GM23338 (cell line): ENCODE results near the gene CASP10. TPM values are rescaled to one million over a fixed set of nuclear protein-coding genes. Genes with fewer than 3 reads are reported as not detected.

Experiments used
- ATAC-seq: fragments of 200-7000 bp; cut with Tn5 transposase; 3 replicates; pipeline ENCODE4 v1.9.1; 2020
- DNase-seq: peaks from one replicate; pipeline ENCODE4 v3.0.0-alpha.2; 2015; ENCODE audit warnings: low spot score
- H2AFZ ChIP-seq: fragments of 200-600 bp; sonication (generic); 2 replicates; pipeline ENCODE4 v1.8.0; 2016; ENCODE audit warnings: antibody characterized with exemption, mild to moderate bottlenecking, moderate library complexity
- H3F3A ChIP-seq: fragments of 200-600 bp; sonication (generic); replicated peaks from 2 replicates; pipeline ENCODE4 v1.8.0; 2017; ENCODE audit warnings: antibody characterized with exemption, mixed run types, low read depth
- H3K27ac ChIP-seq: fragments of 200-600 bp; sonication (generic); 2 replicates; pipeline ENCODE4 v1.6.1; 2016; ENCODE audit warnings: low read depth
- H3K27me3 ChIP-seq: fragments of 200-600 bp; sonication (generic); 2 replicates; pipeline ENCODE4 v1.8.0; 2016; ENCODE audit warnings: mild to moderate bottlenecking, mixed run types, moderate library complexity; ENCODE audit not compliant: insufficient read depth
- H3K36me3 ChIP-seq: fragments of 200-600 bp; sonication (generic); 2 replicates; pipeline ENCODE4 v1.8.0; 2016; ENCODE audit warnings: mild to moderate bottlenecking; ENCODE audit not compliant: insufficient read depth
- H3K4me1 ChIP-seq: fragments of 200-600 bp; sonication (generic); 2 replicates; pipeline ENCODE4 v1.8.0; 2016; ENCODE audit warnings: mild to moderate bottlenecking, moderate library complexity; ENCODE audit not compliant: insufficient read depth
- H3K4me2 ChIP-seq: fragments of 200-600 bp; sonication (generic); 2 replicates; pipeline ENCODE4 v1.7.1; 2017; ENCODE audit warnings: mixed run types
- H3K4me3 ChIP-seq: fragments of 200-600 bp; sonication (generic); 2 replicates; pipeline ENCODE4 v1.6.1; 2016; ENCODE audit warnings: mixed run types
- H3K79me2 ChIP-seq: fragments of 200-600 bp; sonication (generic); replicated peaks from 2 replicates; pipeline ENCODE4 v1.8.0; 2017; ENCODE audit warnings: mild to moderate bottlenecking; ENCODE audit not compliant: insufficient read depth
- H3K9me2 ChIP-seq: fragments of 200-600 bp; sonication (generic); 2 replicates; pipeline ENCODE4 v1.8.0; 2017; ENCODE audit not compliant: insufficient read depth
- H4K20me1 ChIP-seq: fragments of 200-600 bp; sonication (generic); replicated peaks from 2 replicates; pipeline ENCODE4 v1.8.0; 2017; ENCODE audit warnings: mild to moderate bottlenecking; ENCODE audit not compliant: insufficient read depth
- H3K27ac Mint-ChIP-seq: 2 replicates; pipeline ENCODE4 v1.8.0; 2020; ENCODE audit warnings: inconsistent platforms, mild to moderate bottlenecking, moderate library complexity, mixed read lengths
- H3K27me3 Mint-ChIP-seq: 3 replicates; pipeline ENCODE4 v1.8.0; 2022; ENCODE audit warnings: low read depth, mild to moderate bottlenecking, moderate library complexity, mixed read lengths, inconsistent platforms; ENCODE audit not compliant: insufficient read depth, poor library complexity
- H3K36me3 Mint-ChIP-seq: 3 replicates; pipeline ENCODE4 v1.8.0; 2021; ENCODE audit warnings: low read depth, mild to moderate bottlenecking, inconsistent platforms, moderate library complexity, mixed read lengths
- H3K4me1 Mint-ChIP-seq: 3 replicates; pipeline ENCODE4 v1.8.0; 2020; ENCODE audit warnings: mild to moderate bottlenecking, inconsistent platforms, mixed read lengths
- H3K4me3 Mint-ChIP-seq: 3 replicates; pipeline ENCODE4 v1.8.0; 2021; ENCODE audit warnings: moderate library complexity, mild to moderate bottlenecking, inconsistent platforms, mixed read lengths
- H3K9me3 Mint-ChIP-seq: 3 replicates; pipeline ENCODE4 v1.8.0; 2020; ENCODE audit warnings: moderate library complexity, mild to moderate bottlenecking, inconsistent platforms, mixed read lengths
- CREB1 ChIP-seq: fragments of 250-450 bp; sonication (Bioruptor Pico); IDR thresholded peaks from 2 replicates; pipeline ENCODE4 v1.5.0; 2020; ENCODE audit warnings: low read depth, mild to moderate bottlenecking, moderate library complexity
- EZH2 ChIP-seq: fragments of 200-600 bp; sonication (generic); IDR thresholded peaks from one replicate; pipeline ENCODE4 v1.8.0; 2017; ENCODE audit warnings: antibody characterized with exemption, mild to moderate bottlenecking, low read depth; ENCODE audit not compliant: unreplicated experiment
- EZH2phosphoT487 ChIP-seq: fragments of 200-600 bp; sonication (generic); IDR thresholded peaks from one replicate; pipeline ENCODE4 v1.8.1; 2018; ENCODE audit warnings: antibody characterized with exemption; ENCODE audit not compliant: unreplicated experiment
- JUNB ChIP-seq: IDR thresholded peaks from one replicate; pipeline ENCODE4 v1.6.1; 2016; ENCODE audit warnings: antibody characterized with exemption; ENCODE audit not compliant: unreplicated experiment
- NANOG ChIP-seq: IDR thresholded peaks from 2 replicates; pipeline ENCODE4 v1.6.1; 2016; ENCODE audit warnings: antibody characterized with exemption, borderline replicate concordance
- POLR2AphosphoS5 ChIP-seq: IDR thresholded peaks from 2 replicates; pipeline ENCODE4 v1.6.1; 2016; ENCODE audit warnings: antibody characterized with exemption, low read depth
- STAT1 ChIP-seq: IDR thresholded peaks from one replicate; pipeline ENCODE4 v1.6.1; 2016; ENCODE audit warnings: antibody characterized with exemption; ENCODE audit not compliant: unreplicated experiment
- ZNF114 ChIP-seq: fragments of 250-450 bp; sonication (Bioruptor Pico); IDR thresholded peaks from 2 replicates; pipeline ENCODE4 v1.5.0; 2020; ENCODE audit warnings: mild to moderate bottlenecking, moderate library complexity
- ZNF331 ChIP-seq: fragments of 250-450 bp; sonication (Bioruptor Pico); IDR thresholded peaks from 2 replicates; pipeline ENCODE4 v1.5.0; 2020; ENCODE audit warnings: low read depth, mild to moderate bottlenecking, moderate library complexity
- polyA plus RNA-seq: library from polyadenylated mRNA; unstranded; fragments of >200 nt; fragmentation: Nextera tagmentation; extraction: Ambion mirVana; gene quantifications from 2 replicates; pipeline ENCODE4 v1.2.1, GENCODE V29; 2016
- total RNA-seq: library from RNA; depleted of rRNA; stranded (reverse); fragments of >200 nt; shearing (Covaris generic); gene quantifications from 2 replicates; pipeline ENCODE4 v1.2.3, GENCODE V29; 2014
- TF ChIP-seq, protein P1 (sequence below): IDR thresholded peaks from 2 replicates; pipeline ENCODE4 v1.6.1; 2016; ENCODE audit warnings: antibody characterized with exemption
- TF ChIP-seq, protein P2 (sequence below): IDR thresholded peaks from one replicate; pipeline ENCODE4 v1.6.1; 2018; ENCODE audit warnings: antibody characterized with exemption; ENCODE audit not compliant: unreplicated experiment
- TF ChIP-seq, protein P3 (sequence below): fragments of 250-450 bp; sonication (Bioruptor Pico); IDR thresholded peaks from 2 replicates; pipeline ENCODE4 v1.5.0; 2020; ENCODE audit warnings: mild to moderate bottlenecking, moderate library complexity
- TF ChIP-seq, protein P4 (sequence below), 2 experiments: fragments of 200-600 bp in 1 of 2; sonication (generic) in 1 of 2; conservative IDR thresholded peaks; 2 replicates each; pipeline versions ENCODE4 v1.5.1 to v1.6.1; 2016 to 2017; ENCODE audit warnings: antibody characterized with exemption in 2 of 2, low read depth in 2 of 2, mild to moderate bottlenecking in 2 of 2, moderate library complexity in 1 of 2

Gene CASP10
- total and polyA plus RNA-seq, 2 experiments from 2014 or later: 1.9 to 3.5 TPM

DNA sequence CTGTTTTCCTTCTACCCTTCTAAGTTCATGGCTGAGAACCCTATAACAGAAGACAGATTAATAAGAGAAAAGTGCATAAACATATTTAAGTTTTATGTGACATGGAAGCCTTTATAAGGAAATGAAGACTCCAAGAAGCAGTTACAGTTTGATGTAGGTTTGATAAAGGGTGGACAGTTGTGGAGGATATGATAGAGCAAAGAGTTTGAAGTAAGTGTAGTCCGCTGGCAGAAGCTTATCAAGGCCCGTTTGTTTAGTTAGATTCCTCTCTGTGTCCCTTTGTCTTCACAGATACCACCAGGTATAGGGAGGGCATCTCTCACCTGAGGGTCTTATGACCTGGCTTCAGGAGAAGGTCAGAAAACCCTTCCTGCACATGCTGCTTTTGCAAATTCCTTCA is 66.9 kb downstream of the CASP10 start:
- H3K9me2 ChIP-seq: no peaks in the 10 kb centered on the region
- peaks cover 4% of the 10 kb centered on the region; the same call in 1 of the 2 replicates for H3K4me1 ChIP-seq
- H3K4me1 Mint-ChIP-seq: peaks cover 8% of the 10 kb centered on the region; the same call in 2 of the 3 replicates
- no peaks in the 10 kb centered on the region for H3K36me3 ChIP-seq
- no peaks in the 10 kb centered on the region for H3K9me3 Mint-ChIP-seq
- no peak overlapping the region for H3K4me3 ChIP-seq
- TF ChIP-seq ZNF331 (no peak), STAT1 (no peak), EZH2 (no peak), EZH2phosphoT487 (no peak), ZNF114 (CRISPR knock-in tag) (no peak), JUNB (no peak), POLR2AphosphoS5 (no peak), NANOG (no peak), CREB1 (no peak)
- TF ChIP-seq, protein P1, sequence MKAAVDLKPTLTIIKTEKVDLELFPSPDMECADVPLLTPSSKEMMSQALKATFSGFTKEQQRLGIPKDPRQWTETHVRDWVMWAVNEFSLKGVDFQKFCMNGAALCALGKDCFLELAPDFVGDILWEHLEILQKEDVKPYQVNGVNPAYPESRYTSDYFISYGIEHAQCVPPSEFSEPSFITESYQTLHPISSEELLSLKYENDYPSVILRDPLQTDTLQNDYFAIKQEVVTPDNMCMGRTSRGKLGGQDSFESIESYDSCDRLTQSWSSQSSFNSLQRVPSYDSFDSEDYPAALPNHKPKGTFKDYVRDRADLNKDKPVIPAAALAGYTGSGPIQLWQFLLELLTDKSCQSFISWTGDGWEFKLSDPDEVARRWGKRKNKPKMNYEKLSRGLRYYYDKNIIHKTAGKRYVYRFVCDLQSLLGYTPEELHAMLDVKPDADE: no peak
- TF ChIP-seq, protein P2, sequence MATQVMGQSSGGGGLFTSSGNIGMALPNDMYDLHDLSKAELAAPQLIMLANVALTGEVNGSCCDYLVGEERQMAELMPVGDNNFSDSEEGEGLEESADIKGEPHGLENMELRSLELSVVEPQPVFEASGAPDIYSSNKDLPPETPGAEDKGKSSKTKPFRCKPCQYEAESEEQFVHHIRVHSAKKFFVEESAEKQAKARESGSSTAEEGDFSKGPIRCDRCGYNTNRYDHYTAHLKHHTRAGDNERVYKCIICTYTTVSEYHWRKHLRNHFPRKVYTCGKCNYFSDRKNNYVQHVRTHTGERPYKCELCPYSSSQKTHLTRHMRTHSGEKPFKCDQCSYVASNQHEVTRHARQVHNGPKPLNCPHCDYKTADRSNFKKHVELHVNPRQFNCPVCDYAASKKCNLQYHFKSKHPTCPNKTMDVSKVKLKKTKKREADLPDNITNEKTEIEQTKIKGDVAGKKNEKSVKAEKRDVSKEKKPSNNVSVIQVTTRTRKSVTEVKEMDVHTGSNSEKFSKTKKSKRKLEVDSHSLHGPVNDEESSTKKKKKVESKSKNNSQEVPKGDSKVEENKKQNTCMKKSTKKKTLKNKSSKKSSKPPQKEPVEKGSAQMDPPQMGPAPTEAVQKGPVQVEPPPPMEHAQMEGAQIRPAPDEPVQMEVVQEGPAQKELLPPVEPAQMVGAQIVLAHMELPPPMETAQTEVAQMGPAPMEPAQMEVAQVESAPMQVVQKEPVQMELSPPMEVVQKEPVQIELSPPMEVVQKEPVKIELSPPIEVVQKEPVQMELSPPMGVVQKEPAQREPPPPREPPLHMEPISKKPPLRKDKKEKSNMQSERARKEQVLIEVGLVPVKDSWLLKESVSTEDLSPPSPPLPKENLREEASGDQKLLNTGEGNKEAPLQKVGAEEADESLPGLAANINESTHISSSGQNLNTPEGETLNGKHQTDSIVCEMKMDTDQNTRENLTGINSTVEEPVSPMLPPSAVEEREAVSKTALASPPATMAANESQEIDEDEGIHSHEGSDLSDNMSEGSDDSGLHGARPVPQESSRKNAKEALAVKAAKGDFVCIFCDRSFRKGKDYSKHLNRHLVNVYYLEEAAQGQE: no peak
- TF ChIP-seq, protein P3, sequence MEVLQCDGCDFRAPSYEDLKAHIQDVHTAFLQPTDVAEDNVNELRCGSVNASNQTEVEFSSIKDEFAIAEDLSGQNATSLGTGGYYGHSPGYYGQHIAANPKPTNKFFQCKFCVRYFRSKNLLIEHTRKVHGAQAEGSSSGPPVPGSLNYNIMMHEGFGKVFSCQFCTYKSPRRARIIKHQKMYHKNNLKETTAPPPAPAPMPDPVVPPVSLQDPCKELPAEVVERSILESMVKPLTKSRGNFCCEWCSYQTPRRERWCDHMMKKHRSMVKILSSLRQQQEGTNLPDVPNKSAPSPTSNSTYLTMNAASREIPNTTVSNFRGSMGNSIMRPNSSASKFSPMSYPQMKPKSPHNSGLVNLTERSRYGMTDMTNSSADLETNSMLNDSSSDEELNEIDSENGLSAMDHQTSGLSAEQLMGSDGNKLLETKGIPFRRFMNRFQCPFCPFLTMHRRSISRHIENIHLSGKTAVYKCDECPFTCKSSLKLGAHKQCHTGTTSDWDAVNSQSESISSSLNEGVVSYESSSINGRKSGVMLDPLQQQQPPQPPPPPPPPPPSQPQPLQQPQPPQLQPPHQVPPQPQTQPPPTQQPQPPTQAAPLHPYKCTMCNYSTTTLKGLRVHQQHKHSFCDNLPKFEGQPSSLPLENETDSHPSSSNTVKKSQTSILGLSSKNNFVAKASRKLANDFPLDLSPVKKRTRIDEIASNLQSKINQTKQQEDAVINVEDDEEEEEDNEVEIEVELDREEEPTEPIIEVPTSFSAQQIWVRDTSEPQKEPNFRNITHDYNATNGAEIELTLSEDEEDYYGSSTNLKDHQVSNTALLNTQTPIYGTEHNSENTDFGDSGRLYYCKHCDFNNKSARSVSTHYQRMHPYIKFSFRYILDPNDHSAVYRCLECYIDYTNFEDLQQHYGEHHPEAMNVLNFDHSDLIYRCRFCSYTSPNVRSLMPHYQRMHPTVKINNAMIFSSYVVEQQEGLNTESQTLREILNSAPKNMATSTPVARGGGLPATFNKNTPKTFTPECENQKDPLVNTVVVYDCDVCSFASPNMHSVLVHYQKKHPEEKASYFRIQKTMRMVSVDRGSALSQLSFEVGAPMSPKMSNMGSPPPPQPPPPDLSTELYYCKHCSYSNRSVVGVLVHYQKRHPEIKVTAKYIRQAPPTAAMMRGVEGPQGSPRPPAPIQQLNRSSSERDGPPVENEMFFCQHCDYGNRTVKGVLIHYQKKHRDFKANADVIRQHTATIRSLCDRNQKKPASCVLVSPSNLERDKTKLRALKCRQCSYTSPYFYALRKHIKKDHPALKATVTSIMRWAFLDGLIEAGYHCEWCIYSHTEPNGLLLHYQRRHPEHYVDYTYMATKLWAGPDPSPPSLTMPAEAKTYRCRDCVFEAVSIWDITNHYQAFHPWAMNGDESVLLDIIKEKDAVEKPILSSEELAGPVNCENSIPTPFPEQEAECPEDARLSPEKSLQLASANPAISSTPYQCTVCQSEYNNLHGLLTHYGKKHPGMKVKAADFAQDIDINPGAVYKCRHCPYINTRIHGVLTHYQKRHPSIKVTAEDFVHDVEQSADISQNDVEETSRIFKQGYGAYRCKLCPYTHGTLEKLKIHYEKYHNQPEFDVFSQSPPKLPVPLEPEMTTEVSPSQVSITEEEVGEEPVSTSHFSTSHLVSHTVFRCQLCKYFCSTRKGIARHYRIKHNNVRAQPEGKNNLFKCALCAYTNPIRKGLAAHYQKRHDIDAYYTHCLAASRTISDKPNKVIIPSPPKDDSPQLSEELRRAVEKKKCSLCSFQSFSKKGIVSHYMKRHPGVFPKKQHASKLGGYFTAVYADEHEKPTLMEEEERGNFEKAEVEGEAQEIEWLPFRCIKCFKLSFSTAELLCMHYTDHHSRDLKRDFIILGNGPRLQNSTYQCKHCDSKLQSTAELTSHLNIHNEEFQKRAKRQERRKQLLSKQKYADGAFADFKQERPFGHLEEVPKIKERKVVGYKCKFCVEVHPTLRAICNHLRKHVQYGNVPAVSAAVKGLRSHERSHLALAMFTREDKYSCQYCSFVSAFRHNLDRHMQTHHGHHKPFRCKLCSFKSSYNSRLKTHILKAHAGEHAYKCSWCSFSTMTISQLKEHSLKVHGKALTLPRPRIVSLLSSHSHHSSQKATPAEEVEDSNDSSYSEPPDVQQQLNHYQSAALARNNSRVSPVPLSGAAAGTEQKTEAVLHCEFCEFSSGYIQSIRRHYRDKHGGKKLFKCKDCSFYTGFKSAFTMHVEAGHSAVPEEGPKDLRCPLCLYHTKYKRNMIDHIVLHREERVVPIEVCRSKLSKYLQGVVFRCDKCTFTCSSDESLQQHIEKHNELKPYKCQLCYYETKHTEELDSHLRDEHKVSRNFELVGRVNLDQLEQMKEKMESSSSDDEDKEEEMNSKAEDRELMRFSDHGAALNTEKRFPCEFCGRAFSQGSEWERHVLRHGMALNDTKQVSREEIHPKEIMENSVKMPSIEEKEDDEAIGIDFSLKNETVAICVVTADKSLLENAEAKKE (CRISPR knock-in tag): no peak
- TF ChIP-seq, protein P4, sequence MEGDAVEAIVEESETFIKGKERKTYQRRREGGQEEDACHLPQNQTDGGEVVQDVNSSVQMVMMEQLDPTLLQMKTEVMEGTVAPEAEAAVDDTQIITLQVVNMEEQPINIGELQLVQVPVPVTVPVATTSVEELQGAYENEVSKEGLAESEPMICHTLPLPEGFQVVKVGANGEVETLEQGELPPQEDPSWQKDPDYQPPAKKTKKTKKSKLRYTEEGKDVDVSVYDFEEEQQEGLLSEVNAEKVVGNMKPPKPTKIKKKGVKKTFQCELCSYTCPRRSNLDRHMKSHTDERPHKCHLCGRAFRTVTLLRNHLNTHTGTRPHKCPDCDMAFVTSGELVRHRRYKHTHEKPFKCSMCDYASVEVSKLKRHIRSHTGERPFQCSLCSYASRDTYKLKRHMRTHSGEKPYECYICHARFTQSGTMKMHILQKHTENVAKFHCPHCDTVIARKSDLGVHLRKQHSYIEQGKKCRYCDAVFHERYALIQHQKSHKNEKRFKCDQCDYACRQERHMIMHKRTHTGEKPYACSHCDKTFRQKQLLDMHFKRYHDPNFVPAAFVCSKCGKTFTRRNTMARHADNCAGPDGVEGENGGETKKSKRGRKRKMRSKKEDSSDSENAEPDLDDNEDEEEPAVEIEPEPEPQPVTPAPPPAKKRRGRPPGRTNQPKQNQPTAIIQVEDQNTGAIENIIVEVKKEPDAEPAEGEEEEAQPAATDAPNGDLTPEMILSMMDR (conservative IDR thresholded peaks at IDR 0.05; ENCODE audit: low read depth in 2 of 2): no peak
- H3K27ac ChIP-seq: no peak overlapping the region
- H3K27ac Mint-ChIP-seq: no peak overlapping the region
- no peaks in the 10 kb centered on the region for H3K27me3 ChIP-seq
- no peaks in the 10 kb centered on the region; the same call in 2 of the 3 replicates for H3K36me3 Mint-ChIP-seq
- H3K4me2 ChIP-seq: no peak overlapping the region
- H4K20me1 ChIP-seq: no peaks in the 10 kb centered on the region
- no peaks in the 10 kb centered on the region for H3F3A ChIP-seq
- H2AFZ ChIP-seq: no peak overlapping the region
- DNase-seq (no peak), ATAC-seq (no peak)
- no peaks in the 10 kb centered on the region for H3K79me2 ChIP-seq
- H3K27me3 Mint-ChIP-seq: peaks cover 3% of the 10 kb centered on the region
- H3K4me3 Mint-ChIP-seq: no peak overlapping the region
